Uterus (tissue), 2 donors: Measurements from ENCODE around the gene VEPH1.

Source experiments
- POLR2A ChIP-seq, 2 donors: fragments of 450-650 bp; IDR thresholded peaks; one replicate each; pipeline ENCODE4 v1.6.1; 2016; ENCODE audit warnings: antibody characterized with exemption in 2 of 2, mild to moderate bottlenecking in 1 of 2, moderate library complexity in 1 of 2
- TF ChIP-seq, protein P1 (sequence below), 4 experiments: fragments of 200-600 bp in 2 of 4; fragments of 450-650 bp in 2 of 4; sonication (generic) in 2 of 4; IDR thresholded peaks; one replicate each; pipeline ENCODE4 v1.5.1; 2016 to 2019; ENCODE audit warnings: antibody characterized with exemption in 4 of 4, mild to moderate bottlenecking in 2 of 4, moderate library complexity in 1 of 4

DNA sequence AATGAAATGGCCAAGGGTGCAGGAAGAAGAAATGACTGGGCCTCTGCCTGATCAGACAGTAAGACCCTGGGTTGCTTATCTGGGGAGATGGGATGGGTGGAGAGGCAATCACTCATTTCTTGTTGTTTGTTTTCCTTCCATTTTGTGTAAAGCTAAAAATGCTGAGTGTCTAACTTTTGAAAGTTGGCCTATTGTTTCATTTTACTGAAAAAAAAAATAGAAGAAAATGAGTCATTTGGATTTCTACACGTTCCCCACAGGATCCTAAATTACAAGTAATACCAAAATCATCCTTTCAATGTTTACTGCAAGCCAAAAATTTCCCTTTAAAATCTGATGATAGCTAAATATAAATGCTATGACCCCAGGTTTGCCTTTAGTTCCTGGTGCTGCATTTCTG is 36.0 kb downstream of the VEPH1 start:
- no peak for TF ChIP-seq POLR2A (IDR thresholded peaks at IDR 0.05)
- TF ChIP-seq, protein P1, sequence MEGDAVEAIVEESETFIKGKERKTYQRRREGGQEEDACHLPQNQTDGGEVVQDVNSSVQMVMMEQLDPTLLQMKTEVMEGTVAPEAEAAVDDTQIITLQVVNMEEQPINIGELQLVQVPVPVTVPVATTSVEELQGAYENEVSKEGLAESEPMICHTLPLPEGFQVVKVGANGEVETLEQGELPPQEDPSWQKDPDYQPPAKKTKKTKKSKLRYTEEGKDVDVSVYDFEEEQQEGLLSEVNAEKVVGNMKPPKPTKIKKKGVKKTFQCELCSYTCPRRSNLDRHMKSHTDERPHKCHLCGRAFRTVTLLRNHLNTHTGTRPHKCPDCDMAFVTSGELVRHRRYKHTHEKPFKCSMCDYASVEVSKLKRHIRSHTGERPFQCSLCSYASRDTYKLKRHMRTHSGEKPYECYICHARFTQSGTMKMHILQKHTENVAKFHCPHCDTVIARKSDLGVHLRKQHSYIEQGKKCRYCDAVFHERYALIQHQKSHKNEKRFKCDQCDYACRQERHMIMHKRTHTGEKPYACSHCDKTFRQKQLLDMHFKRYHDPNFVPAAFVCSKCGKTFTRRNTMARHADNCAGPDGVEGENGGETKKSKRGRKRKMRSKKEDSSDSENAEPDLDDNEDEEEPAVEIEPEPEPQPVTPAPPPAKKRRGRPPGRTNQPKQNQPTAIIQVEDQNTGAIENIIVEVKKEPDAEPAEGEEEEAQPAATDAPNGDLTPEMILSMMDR (IDR thresholded peaks at IDR 0.05): no peak
